ENCODE measurements around the gene KRTAP10-12.

GRCh38 chr21:44738621-44739020, 41.6 kb downstream of the KRTAP10-12 start:
- TF ChIP-seq POLR2AphosphoS5 (IDR thresholded peaks at IDR 0.05; ENCODE audit: low read depth, low read length), result no peak
- no peak for TF ChIP-seq CTCF (IDR thresholded peaks at IDR 0.05)
- no peak for TF ChIP-seq RAD21 (IDR thresholded peaks at IDR 0.05; ENCODE audit: low read length)
- no peak for TF ChIP-seq RXRA (IDR thresholded peaks at IDR 0.05; ENCODE audit: borderline replicate concordance, low read depth)
- no peak for TF ChIP-seq MAX (IDR thresholded peaks at IDR 0.05; ENCODE audit: low read depth)
- TF ChIP-seq GABPA (IDR thresholded peaks at IDR 0.05; ENCODE audit: low read depth), result no peak
- no peak for TF ChIP-seq USF1 (IDR thresholded peaks at IDR 0.05; ENCODE audit: borderline replicate concordance, low read depth)

All from SK-N-SH (cell line).